GM12892 (cell line): Measurements from ENCODE around the gene WDR18.

ENCODE experiments used
- POLR2A ChIP-seq: IDR thresholded peaks from 2 replicates; pipeline ENCODE4 v1.6.1; 2011; ENCODE audit warnings: low read depth, low read length, control low read depth
- POLR2AphosphoS5 ChIP-seq: IDR thresholded peaks from 2 replicates; pipeline ENCODE4 v1.6.1; 2011; ENCODE audit warnings: low read depth, low read length, control low read depth
- TAF1 ChIP-seq: IDR thresholded peaks from 2 replicates; pipeline ENCODE4 v1.6.1; 2011; ENCODE audit warnings: low read depth, mild to moderate bottlenecking, control low read depth, low read length, borderline replicate concordance

GRCh38 chr19:952049-952679 is 32.0 kb upstream of the WDR18 start:
- no peak for TF ChIP-seq TAF1
- no peak for TF ChIP-seq POLR2A
- TF ChIP-seq POLR2AphosphoS5 = no peak
